22Rv1 (cell line): ENCODE results near the gene PTGIR.

Source experiments
- H3K27ac ChIP-seq: fragments of 450-650 bp; 2 replicates; pipeline ENCODE4 v1.5.1; 2017
- ZFX ChIP-seq: fragments of 450-650 bp; IDR thresholded peaks from 2 replicates; pipeline ENCODE4 v1.6.1; 2017; ENCODE audit warnings: antibody characterized with exemption, borderline replicate concordance
- TF ChIP-seq, protein P1 (sequence below): fragments of 450-650 bp; IDR thresholded peaks from 2 replicates; pipeline ENCODE4 v1.5.1; 2017; ENCODE audit warnings: mild to moderate bottlenecking

Gene PTGIR

DNA sequence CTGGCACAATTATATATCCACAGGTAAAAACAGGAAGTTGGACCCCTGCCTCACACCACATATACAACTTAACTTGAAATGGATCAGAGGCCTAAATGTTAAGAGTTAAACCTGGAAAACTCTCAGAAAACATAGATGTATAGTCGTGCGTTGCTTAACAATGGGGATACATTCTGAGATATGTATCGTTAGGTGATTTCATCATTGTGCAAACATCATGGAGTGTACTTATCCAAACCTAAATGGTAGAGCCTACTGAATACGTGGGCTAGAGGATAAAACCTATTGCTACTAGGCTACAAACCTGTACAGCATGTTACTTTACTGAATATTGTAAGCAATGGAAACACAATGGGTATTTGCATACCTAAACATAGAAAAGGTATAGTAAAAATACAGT, 38.6 kb downstream of the PTGIR start:
- no peak overlapping the region for H3K27ac ChIP-seq
- TF ChIP-seq, protein P1, sequence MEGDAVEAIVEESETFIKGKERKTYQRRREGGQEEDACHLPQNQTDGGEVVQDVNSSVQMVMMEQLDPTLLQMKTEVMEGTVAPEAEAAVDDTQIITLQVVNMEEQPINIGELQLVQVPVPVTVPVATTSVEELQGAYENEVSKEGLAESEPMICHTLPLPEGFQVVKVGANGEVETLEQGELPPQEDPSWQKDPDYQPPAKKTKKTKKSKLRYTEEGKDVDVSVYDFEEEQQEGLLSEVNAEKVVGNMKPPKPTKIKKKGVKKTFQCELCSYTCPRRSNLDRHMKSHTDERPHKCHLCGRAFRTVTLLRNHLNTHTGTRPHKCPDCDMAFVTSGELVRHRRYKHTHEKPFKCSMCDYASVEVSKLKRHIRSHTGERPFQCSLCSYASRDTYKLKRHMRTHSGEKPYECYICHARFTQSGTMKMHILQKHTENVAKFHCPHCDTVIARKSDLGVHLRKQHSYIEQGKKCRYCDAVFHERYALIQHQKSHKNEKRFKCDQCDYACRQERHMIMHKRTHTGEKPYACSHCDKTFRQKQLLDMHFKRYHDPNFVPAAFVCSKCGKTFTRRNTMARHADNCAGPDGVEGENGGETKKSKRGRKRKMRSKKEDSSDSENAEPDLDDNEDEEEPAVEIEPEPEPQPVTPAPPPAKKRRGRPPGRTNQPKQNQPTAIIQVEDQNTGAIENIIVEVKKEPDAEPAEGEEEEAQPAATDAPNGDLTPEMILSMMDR, result no peak
- no peak for TF ChIP-seq ZFX

DNA sequence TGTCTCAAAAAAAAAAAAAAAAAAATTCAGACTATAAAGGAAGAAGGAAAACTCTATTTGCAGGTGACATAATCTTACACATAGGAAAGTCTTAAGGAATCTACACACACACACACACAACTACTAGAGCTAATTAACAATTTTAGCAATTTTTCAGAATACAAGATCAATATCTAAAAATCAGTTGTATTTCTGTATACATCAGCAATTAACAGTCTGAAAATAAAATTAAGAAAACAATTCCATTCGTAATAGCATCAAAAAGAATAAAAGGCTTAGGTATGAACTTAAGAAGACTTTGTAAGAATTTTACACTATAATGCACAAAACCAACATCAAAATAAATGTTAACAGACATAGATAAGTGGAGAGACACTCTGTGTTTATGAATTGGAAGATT, 39.4 kb downstream of the PTGIR start:
- no peak for TF ChIP-seq ZFX
- TF ChIP-seq, protein P1, result no peak
- H3K27ac ChIP-seq, result no peak overlapping the region

DNA sequence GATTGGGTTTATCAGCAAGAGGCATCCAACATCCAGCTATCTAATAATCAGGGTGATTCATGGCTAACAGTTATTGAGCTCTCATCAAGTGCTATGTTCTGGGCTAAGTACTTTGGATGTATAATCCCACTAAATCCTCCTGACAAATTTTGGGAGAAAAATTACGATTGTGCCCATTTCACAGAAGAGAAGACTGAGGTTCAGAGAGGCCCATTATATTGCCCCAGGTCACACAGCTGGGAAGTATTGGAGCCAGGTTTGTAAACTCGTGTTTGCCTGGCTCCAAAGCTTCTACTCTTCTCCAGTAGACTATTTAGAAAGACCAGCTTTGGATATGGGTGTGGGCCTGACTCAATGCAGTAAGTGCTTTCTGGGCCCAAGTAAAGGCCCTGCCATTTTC, 44.6 kb downstream of the PTGIR start:
- H3K27ac ChIP-seq, result no peak overlapping the region
- TF ChIP-seq, protein P1, result no peak
- TF ChIP-seq ZFX, result no peak

DNA sequence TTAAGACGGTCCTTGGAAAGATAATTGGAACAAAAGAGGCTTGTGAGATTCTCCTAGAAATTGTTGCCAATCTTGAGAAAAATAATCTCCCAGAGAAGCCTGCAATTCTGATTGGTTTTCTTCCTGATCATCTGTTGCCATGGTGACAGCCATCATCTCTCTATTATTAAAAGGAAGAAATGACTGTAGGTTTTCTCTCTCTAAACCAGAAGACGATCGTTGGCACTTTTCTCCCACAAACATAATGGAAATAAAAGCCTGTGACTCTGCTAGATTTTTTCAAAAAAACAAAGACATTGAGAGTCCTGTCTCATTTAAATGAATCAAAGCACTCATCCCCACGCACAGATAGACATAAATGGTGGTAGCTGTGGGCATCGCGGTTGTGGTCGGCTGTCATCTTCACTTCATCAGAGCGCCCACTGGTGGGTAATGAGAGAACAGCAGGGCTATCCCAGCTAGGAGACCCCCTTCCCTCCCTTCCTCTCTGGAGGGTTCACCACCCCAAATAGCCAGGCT, 45.5 kb downstream of the PTGIR start:
- TF ChIP-seq ZFX, result no peak
- TF ChIP-seq, protein P1, result peak; percentile 38
- H3K27ac ChIP-seq, result no peak overlapping the region

DNA sequence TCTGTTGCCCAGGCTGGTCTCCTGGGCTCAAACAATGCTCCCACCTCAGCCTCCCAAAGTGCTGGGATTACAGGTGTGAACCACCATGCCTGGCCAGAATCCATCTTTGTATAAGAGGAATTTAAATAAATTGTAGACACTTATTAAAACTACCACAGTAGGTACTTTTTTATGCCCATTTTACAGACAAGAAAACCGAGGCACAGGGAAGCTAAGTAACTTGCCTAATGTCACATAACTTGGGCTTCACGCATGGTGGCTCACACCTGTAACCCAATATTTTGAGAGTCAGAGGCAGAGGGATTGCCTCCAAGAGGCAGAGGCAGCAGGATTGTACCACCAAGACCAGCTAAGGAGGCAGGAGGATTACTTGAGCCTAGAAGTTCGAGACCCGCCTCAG, 46.4 kb downstream of the PTGIR start:
- TF ChIP-seq, protein P1, result no peak
- TF ChIP-seq ZFX, result no peak
- H3K27ac ChIP-seq, result no peak overlapping the region

DNA sequence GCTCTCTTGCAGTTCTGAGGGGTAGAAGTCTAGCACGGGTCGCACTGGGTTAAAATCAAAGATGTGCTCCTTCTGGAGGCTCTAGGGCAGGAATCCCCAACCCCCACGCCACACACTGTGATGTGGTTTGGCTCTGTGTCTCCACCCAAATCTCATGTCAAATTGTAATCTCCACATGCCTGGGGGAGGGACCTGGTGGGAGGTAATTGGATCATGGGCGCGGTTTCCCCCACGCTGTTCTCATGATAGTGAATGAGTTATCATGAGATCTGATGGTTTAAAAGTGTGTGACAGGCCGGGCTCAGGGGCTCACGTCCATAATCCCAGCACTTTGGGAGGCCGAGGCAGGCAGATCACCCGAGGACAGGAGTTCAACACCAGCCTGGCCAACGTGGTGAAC, 50.4 kb downstream of the PTGIR start:
- no peak overlapping the region for H3K27ac ChIP-seq
- TF ChIP-seq, protein P1, result no peak
- no peak for TF ChIP-seq ZFX

DNA sequence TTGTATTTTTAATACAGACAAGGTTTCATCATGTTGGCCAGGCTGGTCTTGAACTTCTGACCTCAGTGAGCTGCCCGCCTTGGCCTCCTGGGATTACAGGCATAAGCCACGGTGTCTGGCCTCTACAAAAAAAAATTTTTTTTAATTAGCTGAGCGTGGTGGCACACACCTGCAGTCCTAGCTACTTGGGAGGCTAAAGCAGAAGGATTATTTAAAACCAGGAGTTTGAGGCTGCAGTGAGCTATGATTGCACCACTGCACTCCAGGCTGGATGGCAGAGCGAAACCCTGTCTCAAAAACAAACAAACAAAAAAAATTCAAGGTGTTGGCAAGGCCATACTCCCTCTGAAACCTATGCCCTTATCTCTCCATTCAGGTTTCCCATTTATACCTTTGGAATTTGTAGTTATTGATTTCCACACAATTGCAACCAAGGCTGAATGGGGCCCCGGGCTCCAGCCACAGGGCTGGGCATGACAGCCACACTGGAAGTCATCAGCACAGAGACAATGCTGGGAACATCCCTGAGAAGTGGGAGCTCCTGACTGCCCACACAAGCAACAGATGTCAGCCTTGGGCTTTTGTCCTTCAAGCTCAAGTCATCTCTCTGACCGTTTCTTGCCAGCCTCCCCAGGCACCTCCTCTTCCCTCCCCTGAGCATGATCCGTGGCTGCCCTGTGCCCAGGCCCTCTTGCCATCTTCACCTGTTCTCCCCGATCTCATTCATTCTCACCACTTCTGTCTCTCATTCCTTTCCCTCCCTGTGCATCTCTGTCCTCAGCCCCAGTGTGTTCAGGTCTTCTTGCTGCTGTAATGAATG, 51.0 kb downstream of the PTGIR start:
- TF ChIP-seq ZFX, result no peak
- TF ChIP-seq, protein P1, result no peak
- H3K27ac ChIP-seq, result no peak overlapping the region
